Measurements from ENCODE around the gene SH2D2A. TPM values are rescaled to one million over a fixed set of nuclear protein-coding genes. Genes with fewer than 3 reads are reported as not detected.
A peak's percentile ranks its signal among the peaks of the same experiment; 100 is the strongest.

The SH2D2A gene
- total RNA-seq, 2 experiments from 2014 or later = 280 to 294 TPM

- Mint-ChIP-seq H3K4me3 (no peak overlapping the region), H3K27me3 (no peaks in the 10 kb centered on the region), H3K27ac (peak overlapping the region; percentile 64), H3K9me3 (no peaks in the 10 kb centered on the region), H3K4me1 (ENCODE audit: low read depth) (peaks cover 37% of the 10 kb centered on the region), H3K36me3 (no peaks in the 10 kb centered on the region)
- DNase-seq = no peak
- ChIA-PET CTCF (interaction anchor here (0.8 to 7.3 kb wide), 8 partner anchors 11 to 133 kb away, joined by 3 to 38 read pairs (median 6); partner anchors contain the start of gene NTRK1), POLR2A (interaction anchor here (1.0 to 1.1 kb wide), 2 partner anchors 11 to 56 kb away, joined by 3 to 4 read pairs; partner anchors contain the start of gene PRCC)
- intact Hi-C loops (cut with micrococcal nuclease) = no loop called here
Observed at GRCh38 chr1:156822680-156823079, 6.0 kb upstream of the SH2D2A start.

- H3K27ac Mint-ChIP-seq = peak overlapping the region; percentile 75
- H3K4me1 Mint-ChIP-seq (ENCODE audit: low read depth) = peaks cover 41% of the 10 kb centered on the region
Observed at GRCh38 chr1:156821801-156822200, 5.2 kb upstream of the SH2D2A start.

GRCh38 chr1:156815961-156816422, 656 bp downstream of the SH2D2A start:
- no peak for DNase-seq
- H3K27ac Mint-ChIP-seq = peak overlapping the region; percentile 99
- POLR2A ChIA-PET = interaction anchor here (0.9 to 1.7 kb wide), 4 partner anchors 8 to 65 kb away, joined by 4 to 6 read pairs (median 4); partner anchors contain the start of gene HDGF
- no peaks in the 10 kb centered on the region for H3K9me3 Mint-ChIP-seq
- CTCF ChIA-PET = interaction anchor here (0.7 to 8.6 kb wide), 5 partner anchors 16 to 75 kb away, joined by 5 to 80 read pairs (median 9); partner anchors contain the start of genes INSRR and NTRK1
- peak overlapping the region; percentile 96 for H3K4me3 Mint-ChIP-seq
- peaks cover 57% of the 10 kb centered on the region for H3K36me3 Mint-ChIP-seq
- intact Hi-C loops (cut with micrococcal nuclease) = loop anchor here (1.0 to 5.0 kb wide), 8 partner anchors 9 to 326 kb away; partner anchors contain the start of genes HDGF, ISG20L2, METTL25B and MRPL24
- peaks cover 51% of the 10 kb centered on the region for H3K4me1 Mint-ChIP-seq (ENCODE audit: low read depth)
- H3K27me3 Mint-ChIP-seq = no peaks in the 10 kb centered on the region

More at GRCh38 chr1:156821801-156822200, 5.2 kb upstream of the SH2D2A start:
- Mint-ChIP-seq H3K4me3 (no peak overlapping the region), H3K9me3 (no peaks in the 10 kb centered on the region), H3K36me3 (no peaks in the 10 kb centered on the region), H3K27me3 (no peaks in the 10 kb centered on the region)
- ChIA-PET CTCF (interaction anchor here (0.8 to 7.3 kb wide), 7 partner anchors 12 to 132 kb away, joined by 3 to 38 read pairs (median 5); partner anchors contain the start of gene NTRK1), POLR2A (interaction anchor here (1.0 to 1.1 kb wide), 3 partner anchors 12 to 55 kb away, joined by 3 to 5 read pairs (median 4); partner anchors contain the start of gene PRCC)
- peak; percentile 79 for DNase-seq
- intact Hi-C loops (cut with micrococcal nuclease) = no loop called here

DNA sequence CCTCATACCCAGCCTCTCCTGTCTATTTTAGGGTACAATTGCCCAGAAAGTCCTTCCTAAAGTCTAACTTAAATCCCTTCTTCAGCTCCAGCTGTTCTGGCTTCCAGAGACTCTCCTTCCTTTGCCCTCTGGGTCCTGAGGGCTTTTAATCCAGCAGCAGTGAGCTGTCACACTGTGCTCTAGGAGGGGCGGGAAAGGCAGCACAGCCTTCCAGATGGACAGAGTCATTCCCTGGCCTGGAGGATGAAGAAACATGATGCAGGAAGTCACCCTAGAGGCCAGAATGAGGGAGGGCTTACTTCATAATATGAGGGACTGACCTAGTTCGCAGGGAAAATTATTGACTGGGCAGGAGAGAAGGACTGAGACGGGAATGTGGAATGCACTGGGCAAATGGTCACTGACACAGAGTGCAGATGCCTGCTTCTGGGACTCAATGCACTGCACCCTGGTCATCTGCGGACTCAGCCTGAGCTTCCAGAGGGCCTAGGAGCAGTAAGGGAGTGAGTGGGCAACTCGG, 1.3 kb downstream of the SH2D2A start:
- peak overlapping the region; percentile 99 for H3K27ac Mint-ChIP-seq
- peaks cover 52% of the 10 kb centered on the region for H3K4me1 Mint-ChIP-seq (ENCODE audit: low read depth)
- CTCF ChIA-PET = interaction anchor here (0.7 to 8.6 kb wide), 7 partner anchors 15 to 89 kb away, joined by 3 to 80 read pairs (median 9); partner anchors contain the start of genes INSRR, METTL25B and NTRK1
- H3K9me3 Mint-ChIP-seq = no peaks in the 10 kb centered on the region
- intact Hi-C loops (cut with micrococcal nuclease) = loop anchor here (5.0 kb wide), 3 partner anchors 47 to 327 kb away; partner anchors contain the start of genes MRPL24 and NTRK1
- H3K4me3 Mint-ChIP-seq = peak overlapping the region; percentile 96
- H3K36me3 Mint-ChIP-seq = peaks cover 63% of the 10 kb centered on the region
- DNase-seq = no peak
- POLR2A ChIA-PET = interaction anchor here (1.0 to 1.7 kb wide), 3 partner anchors 8 to 17 kb away, joined by 5 to 6 read pairs (median 5); no protein-coding TSS in a partner anchor
- no peaks in the 10 kb centered on the region for H3K27me3 Mint-ChIP-seq

DNA sequence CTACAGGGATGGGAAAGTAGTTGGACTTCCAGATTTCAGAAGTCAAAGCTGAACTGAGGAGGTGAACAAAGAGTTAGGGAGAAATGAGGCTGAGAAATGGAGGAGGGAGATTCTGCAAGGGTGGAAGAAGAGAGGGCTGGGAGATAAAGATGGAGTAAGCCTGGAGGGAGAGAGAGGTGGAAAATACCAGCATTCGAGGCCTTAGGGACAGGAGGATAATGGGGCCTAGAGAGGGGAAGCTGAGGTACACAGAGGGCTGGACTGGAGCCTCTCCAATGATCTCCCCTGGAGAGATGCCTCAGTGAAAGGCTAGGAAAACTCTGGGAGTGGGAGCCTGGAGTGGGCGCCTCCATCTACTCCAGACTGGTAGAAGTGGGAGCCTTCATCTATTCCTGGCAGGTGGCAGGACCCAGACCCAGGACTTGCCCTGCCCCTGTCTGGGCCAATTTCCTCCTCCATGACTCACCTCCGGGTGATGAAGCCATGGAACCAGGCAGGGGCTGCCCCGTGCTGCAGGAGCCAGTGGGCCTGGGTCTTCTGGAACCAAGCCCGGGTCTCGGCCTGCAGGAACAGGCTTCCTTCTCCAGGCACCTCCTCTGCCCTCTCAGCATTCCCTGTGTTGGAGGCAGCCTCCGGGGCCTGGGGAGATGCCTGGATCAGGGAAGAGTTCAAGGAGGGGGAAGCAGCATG, 1.9 kb downstream of the SH2D2A start:
- peak overlapping the region; percentile 96 for H3K4me3 Mint-ChIP-seq
- peaks cover 55% of the 10 kb centered on the region for H3K4me1 Mint-ChIP-seq (ENCODE audit: low read depth)
- intact Hi-C loops (cut with micrococcal nuclease) = loop anchor here (5.0 kb wide), 3 partner anchors 48 to 328 kb away; partner anchors contain the start of genes MRPL24 and NTRK1
- no peaks in the 10 kb centered on the region for H3K9me3 Mint-ChIP-seq
- H3K27ac Mint-ChIP-seq = peak overlapping the region; percentile 99
- POLR2A ChIA-PET = interaction anchor here (0.9 to 3.7 kb wide), 6 partner anchors 10 to 63 kb away, joined by 3 to 14 read pairs (median 5); partner anchors contain the start of genes HDGF and NTRK1
- H3K36me3 Mint-ChIP-seq = peaks cover 69% of the 10 kb centered on the region
- DNase-seq = peak; percentile 73
- CTCF ChIA-PET = interaction anchor here (0.7 to 8.6 kb wide), 15 partner anchors 14 to 244 kb away, joined by 3 to 80 read pairs (median 4); partner anchors contain the start of genes INSRR, METTL25B, NTRK1 and PRCC
- H3K27me3 Mint-ChIP-seq = no peaks in the 10 kb centered on the region

- Mint-ChIP-seq H3K27me3 (no peaks in the 10 kb centered on the region), H3K27ac (peak overlapping the region; percentile 99), H3K4me1 (ENCODE audit: low read depth) (peaks cover 59% of the 10 kb centered on the region), H3K9me3 (no peaks in the 10 kb centered on the region), H3K36me3 (peaks cover 75% of the 10 kb centered on the region), H3K4me3 (peak overlapping the region; percentile 96)
- DNase-seq = peak; percentile 81
- intact Hi-C loops (cut with micrococcal nuclease) = no loop called here
- ChIA-PET CTCF (interaction anchor here (0.7 to 8.6 kb wide), 16 partner anchors 13 to 243 kb away, joined by 3 to 80 read pairs (median 4); partner anchors contain the start of genes INSRR, METTL25B, NTRK1 and PRCC), POLR2A (interaction anchor here (0.9 to 3.7 kb wide), 6 partner anchors 9 to 62 kb away, joined by 3 to 14 read pairs (median 5); partner anchors contain the start of genes HDGF and NTRK1)
Observed at GRCh38 chr1:156813750-156814570, 2.7 kb downstream of the SH2D2A start.

DNA sequence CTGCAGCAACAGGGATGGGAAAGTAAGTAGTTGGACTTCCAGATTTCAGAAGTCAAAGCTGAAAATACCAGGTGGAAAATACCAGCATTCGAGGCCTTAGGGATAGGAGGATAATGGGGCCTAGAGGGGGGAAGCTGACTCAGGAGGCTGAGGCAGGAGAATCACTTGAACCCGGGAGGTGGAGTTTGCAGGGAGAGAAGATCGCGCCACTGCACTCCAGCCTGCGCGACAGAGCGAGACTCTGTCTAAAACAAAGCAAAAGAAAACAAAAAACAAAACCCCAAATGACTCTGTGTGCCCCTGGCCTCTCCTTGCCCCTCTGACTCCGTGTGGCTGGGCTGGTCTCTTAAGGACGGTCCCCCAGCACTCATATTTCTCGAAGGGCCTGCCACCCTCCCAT, 3.4 kb downstream of the SH2D2A start:
- Mint-ChIP-seq H3K4me1 (ENCODE audit: low read depth) (peaks cover 64% of the 10 kb centered on the region), H3K4me3 (peak overlapping the region; percentile 96), H3K27me3 (no peaks in the 10 kb centered on the region), H3K9me3 (no peaks in the 10 kb centered on the region), H3K36me3 (peaks cover 81% of the 10 kb centered on the region), H3K27ac (peak overlapping the region; percentile 99)
- ChIA-PET CTCF (interaction anchor here (1.0 to 8.6 kb wide), 9 partner anchors 12 to 124 kb away, joined by 3 to 80 read pairs (median 6); partner anchors contain the start of genes INSRR and NTRK1), POLR2A (interaction anchor here (1.7 to 3.7 kb wide), 2 partner anchors 8 to 47 kb away, joined by 5 to 14 read pairs; partner anchors contain the start of gene NTRK1)
- DNase-seq = no peak
- intact Hi-C loops (cut with micrococcal nuclease) = no loop called here

GRCh38 chr1:156812293-156812990, 4.2 kb downstream of the SH2D2A start:
- ChIA-PET POLR2A (interaction anchor here (1.8 to 3.7 kb wide), 2 partner anchors 10 to 48 kb away, joined by 6 to 14 read pairs; partner anchors contain the start of gene NTRK1), CTCF (interaction anchor here (0.6 to 8.6 kb wide), 8 partner anchors 11 to 123 kb away, joined by 3 to 80 read pairs (median 5); partner anchors contain the start of genes INSRR and NTRK1)
- no peak for DNase-seq
- Mint-ChIP-seq H3K4me3 (peak overlapping the region; percentile 96), H3K27ac (peak overlapping the region; percentile 99), H3K9me3 (no peaks in the 10 kb centered on the region), H3K27me3 (no peaks in the 10 kb centered on the region), H3K4me1 (ENCODE audit: low read depth) (peaks cover 67% of the 10 kb centered on the region), H3K36me3 (peaks cover 89% of the 10 kb centered on the region)
- intact Hi-C loops (cut with micrococcal nuclease) = no loop called here

DNA sequence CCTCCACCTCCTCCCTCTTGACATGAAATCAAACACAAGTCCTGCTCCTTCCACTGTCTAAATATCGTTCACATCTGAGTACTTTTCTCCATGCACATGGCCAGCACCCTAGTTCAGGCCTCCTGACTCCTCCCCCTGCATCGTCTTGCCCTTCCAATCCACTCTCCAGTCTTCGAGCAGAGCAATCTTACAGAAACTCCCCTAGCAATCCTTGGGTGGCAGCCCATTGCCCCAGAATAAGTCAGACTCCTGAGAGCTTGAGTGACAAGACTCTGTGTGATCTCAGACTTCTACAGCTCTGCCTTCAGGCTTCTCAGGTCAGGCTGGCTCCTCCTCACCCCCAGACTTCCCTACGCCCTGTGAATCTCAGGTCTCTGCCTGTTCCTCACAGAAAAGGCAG, 5.5 kb downstream of the SH2D2A start:
- H3K36me3 Mint-ChIP-seq = peaks cover 95% of the 10 kb centered on the region
- ChIA-PET CTCF (interaction anchor here (2.4 to 8.6 kb wide), 2 partner anchors 49 to 85 kb away, joined by 7 to 80 read pairs; partner anchors contain the start of genes INSRR and NTRK1), POLR2A (interaction anchor here (1.7 to 3.7 kb wide), 3 partner anchors 8 to 49 kb away, joined by 6 to 14 read pairs (median 8); partner anchors contain the start of gene NTRK1)
- DNase-seq = no peak
- H3K9me3 Mint-ChIP-seq = no peaks in the 10 kb centered on the region
- H3K4me1 Mint-ChIP-seq (ENCODE audit: low read depth) = peaks cover 69% of the 10 kb centered on the region
- intact Hi-C loops (cut with micrococcal nuclease) = no loop called here
- no peaks in the 10 kb centered on the region for H3K27me3 Mint-ChIP-seq
- peak overlapping the region; percentile 99 for H3K27ac Mint-ChIP-seq
- peak overlapping the region; percentile 96 for H3K4me3 Mint-ChIP-seq

All from activated CD4-positive, alpha-beta memory T cell treated with anti-CD3 and anti-CD28 coated beads for 36 hours (primary cell).